Stimulated activated CD8-positive, alpha-beta memory T cell treated with anti-CD3 and anti-CD28 coated beads, Interleukin-15, amount 100 ng/mL, for 1 hour (primary cell): ENCODE data around the gene KLHL9.

Source experiments
- DNase-seq: peaks from one replicate; pipeline ENCODE4 v3.0.0-alpha.2; 2020; ENCODE audit warnings: low read depth

The KLHL9 gene

GRCh38 chr9:21317956-21318923 lies 17.0 kb downstream of the KLHL9 start:
- DNase-seq, result no peak

GRCh38 chr9:21316860-21317259 lies 18.3 kb downstream of the KLHL9 start:
- no peak for DNase-seq

GRCh38 chr9:21316032-21316842 lies 19.0 kb downstream of the KLHL9 start:
- no peak for DNase-seq

GRCh38 chr9:21314152-21314551 lies 21.1 kb downstream of the KLHL9 start:
- no peak for DNase-seq

- DNase-seq, result no peak
Measured at GRCh38 chr9:21311889-21312288, 23.3 kb downstream of the KLHL9 start.

- no peak for DNase-seq
Measured at GRCh38 chr9:21305213-21305612, 30.0 kb downstream of the KLHL9 start, which contains the start of gene IFNA5. Gene IFNA5 (minus strand): TSS chr9:21305313. CDS start chr9:21305256, 57 bp downstream.

- no peak for DNase-seq
Measured at GRCh38 chr9:21295992-21296391, 39.2 kb downstream of the KLHL9 start.

- no peak for DNase-seq
Measured at GRCh38 chr9:21294904-21295538, 40.2 kb downstream of the KLHL9 start.

GRCh38 chr9:21294364-21294774 lies 40.8 kb downstream of the KLHL9 start:
- DNase-seq, result no peak

GRCh38 chr9:21289848-21290247 lies 45.4 kb downstream of the KLHL9 start:
- no peak for DNase-seq

GRCh38 chr9:21287280-21287679 lies 47.9 kb downstream of the KLHL9 start:
- no peak for DNase-seq

- no peak for DNase-seq
Measured at GRCh38 chr9:21286659-21287058, 48.5 kb downstream of the KLHL9 start.

- no peak for DNase-seq
Measured at GRCh38 chr9:21286099-21286498, 49.1 kb downstream of the KLHL9 start.

- no peak for DNase-seq
Measured at GRCh38 chr9:21281275-21281674, 53.9 kb downstream of the KLHL9 start.
